ENCODE data around the gene PPP1R12C.

Gene PPP1R12C

GRCh38 chr19:55041627-55042343 lies 75.7 kb downstream of the PPP1R12C start:
- no peak for DNase-seq

DNA sequence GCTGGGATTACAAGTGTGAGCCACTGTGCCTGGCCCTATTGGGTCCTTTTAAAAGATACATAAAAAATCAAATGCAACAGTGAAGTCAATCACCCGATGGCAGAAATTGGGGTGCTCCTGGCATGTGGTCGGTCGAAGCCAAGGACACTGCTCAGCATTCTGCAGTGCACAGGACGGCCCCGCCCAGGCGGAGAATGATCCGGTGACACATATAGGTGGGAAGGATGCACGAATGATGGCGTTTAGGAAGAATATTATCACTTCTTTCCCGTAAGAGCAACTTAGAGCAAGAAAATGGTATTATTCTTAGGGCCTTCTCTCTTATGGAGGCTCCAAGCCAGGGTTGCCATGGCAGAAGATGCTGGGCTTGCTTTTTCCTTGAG lies 76.2 kb downstream of the PPP1R12C start:
- DNase-seq, result no peak

Data from right forelimb (tissue), 1 donor.